ENCODE data around the gene GPR183.

Gene GPR183

GRCh38 chr13:99339230-99339721, 32.1 kb upstream of the GPR183 start:
- DNase-seq = no peak

GRCh38 chr13:99335603-99336002, 28.4 kb upstream of the GPR183 start:
- DNase-seq = no peak

GRCh38 chr13:99335087-99335486, 27.9 kb upstream of the GPR183 start:
- DNase-seq = no peak

DNA sequence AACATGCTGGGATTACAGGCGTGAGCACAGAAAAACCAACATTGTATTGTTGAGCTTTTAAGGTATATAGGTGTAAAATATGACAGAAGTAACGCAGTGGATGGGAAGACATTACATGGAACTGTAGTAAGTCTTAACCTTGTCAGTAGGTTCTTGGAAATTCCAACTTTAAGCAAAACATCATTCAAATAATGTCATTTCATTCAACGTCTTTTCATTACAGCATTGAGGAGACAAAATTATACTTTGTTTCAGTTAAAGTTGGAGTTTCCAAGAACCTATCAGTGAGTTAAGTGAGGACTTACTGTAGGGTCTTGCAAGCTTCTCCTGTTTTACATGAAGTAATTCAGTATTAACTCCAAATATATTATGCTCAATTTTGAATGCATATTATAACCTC, 27.0 kb upstream of the GPR183 start:
- DNase-seq = no peak

GRCh38 chr13:99332456-99332855, 25.3 kb upstream of the GPR183 start:
- DNase-seq = no peak

DNA sequence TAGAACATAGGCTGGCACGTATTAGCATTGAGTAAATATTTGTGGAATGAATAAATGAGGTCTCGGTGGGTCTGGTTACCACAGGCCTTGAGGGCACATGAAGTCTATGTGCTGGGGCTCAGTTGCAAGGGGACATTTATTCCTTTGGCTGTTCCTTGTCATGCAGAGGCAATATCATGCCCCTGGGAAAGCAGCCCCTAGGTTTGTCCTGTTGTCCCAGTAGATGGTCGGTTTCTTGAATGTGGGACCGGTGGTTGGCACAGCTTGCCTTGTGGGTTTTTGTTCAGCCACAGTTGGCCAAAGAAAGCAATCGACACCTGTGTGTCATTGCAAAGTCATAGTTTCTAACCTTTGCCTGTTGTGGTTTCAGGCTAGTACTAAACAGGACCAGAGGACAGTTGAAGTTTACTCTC, 24.7 kb upstream of the GPR183 start:
- no peak for DNase-seq

- no peak for DNase-seq
These were observed 23.7 kb upstream of the GPR183 start for GRCh38 chr13:99330942-99331341.

- DNase-seq = no peak
These were observed 22.3 kb upstream of the GPR183 start for GRCh38 chr13:99329477-99329876.

- DNase-seq = no peak
These were observed 20.6 kb upstream of the GPR183 start for GRCh38 chr13:99327761-99328160.

GRCh38 chr13:99327126-99327525, 19.9 kb upstream of the GPR183 start:
- no peak for DNase-seq

DNA sequence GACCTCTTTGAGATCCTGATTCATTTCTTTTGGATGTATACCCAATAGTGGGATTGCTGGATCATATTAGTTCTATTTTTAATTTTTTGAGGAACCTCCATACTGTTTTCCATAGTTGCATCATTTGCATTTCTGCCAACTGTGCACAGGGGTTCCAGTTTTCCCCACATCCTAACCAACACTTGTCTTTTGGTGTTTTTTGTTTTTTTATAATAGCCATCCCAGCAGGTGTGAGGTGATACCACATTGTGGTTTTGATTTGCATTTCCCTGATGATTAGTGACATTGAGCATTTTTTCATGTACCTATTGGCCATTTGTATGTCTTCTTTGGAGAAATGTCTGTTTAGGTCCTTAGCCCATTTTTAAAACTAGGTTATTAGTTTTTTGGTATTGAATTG, 18.8 kb upstream of the GPR183 start:
- DNase-seq = no peak

GRCh38 chr13:99323488-99323887, 16.3 kb upstream of the GPR183 start:
- DNase-seq = no peak

- DNase-seq = peak; percentile 29
These were observed 15.3 kb upstream of the GPR183 start for GRCh38 chr13:99322297-99323103.

GRCh38 chr13:99321709-99322108, 14.5 kb upstream of the GPR183 start:
- DNase-seq = no peak

- DNase-seq = peak; percentile 28
These were observed 13.7 kb upstream of the GPR183 start for GRCh38 chr13:99320693-99321481.

- DNase-seq = no peak
These were observed 9.6 kb upstream of the GPR183 start for GRCh38 chr13:99316657-99317256.

DNA sequence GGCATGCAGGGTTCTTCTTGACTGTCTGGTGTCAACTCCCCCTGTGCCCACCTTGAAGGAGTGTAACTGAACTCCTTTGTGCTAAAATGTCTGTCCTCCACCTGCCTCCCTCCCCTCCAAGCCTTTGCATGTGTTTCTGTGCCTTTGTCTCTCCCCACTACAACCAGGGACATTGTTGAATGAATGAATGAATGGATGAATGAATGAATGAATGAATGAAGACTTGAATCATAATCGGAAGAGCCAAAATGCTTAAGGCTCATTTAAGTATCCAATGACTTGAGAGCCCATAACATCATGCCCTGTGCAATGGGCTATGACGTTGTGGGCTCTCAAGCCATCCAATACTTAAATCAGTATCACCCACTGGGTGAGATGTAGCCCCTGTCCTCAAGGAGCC, 9.0 kb upstream of the GPR183 start:
- no peak for DNase-seq

DNA sequence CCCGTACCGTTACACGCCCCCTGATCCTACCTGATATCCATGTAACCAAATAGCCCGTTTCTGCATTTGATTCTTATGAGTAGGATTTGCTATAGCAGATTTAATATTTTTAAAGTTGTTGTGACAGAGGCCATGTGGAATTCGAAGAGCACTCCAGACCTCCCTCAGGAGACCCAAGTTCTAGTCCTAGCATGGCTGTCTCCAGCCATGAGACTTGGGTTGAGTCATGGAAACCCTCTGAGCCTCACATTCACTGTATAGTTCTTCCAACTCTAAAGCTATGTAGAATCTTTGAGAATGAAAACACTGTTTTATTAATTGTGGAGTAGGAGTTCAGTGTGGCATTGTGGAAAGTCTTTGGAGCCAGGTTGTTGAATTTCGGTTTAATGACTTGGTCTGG, 8.0 kb upstream of the GPR183 start:
- DNase-seq = no peak

GRCh38 chr13:99314640-99315176, 7.5 kb upstream of the GPR183 start:
- peak; percentile 35 for DNase-seq

- DNase-seq = no peak
These were observed 6.7 kb upstream of the GPR183 start for GRCh38 chr13:99313941-99314340.

DNA sequence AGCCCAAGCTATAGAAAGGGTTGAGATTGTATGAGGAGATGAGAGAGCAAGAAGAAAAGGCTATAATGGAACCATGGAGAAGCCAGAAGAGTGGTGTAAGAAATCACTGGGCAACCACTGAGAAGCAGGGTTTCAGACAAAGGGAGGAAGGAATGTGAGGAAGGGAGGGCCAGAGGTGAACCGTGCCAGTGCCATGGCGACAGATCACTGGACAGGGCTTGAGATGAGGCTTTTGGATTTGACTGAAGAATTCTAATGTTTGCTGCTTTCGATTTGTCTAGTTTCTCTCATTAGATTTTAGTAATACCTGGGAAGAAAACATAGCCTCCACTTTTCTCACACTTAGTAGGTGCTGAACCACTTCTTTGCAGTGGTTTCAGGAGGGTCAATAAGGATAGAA, 6.3 kb upstream of the GPR183 start:
- no peak for DNase-seq

DNA sequence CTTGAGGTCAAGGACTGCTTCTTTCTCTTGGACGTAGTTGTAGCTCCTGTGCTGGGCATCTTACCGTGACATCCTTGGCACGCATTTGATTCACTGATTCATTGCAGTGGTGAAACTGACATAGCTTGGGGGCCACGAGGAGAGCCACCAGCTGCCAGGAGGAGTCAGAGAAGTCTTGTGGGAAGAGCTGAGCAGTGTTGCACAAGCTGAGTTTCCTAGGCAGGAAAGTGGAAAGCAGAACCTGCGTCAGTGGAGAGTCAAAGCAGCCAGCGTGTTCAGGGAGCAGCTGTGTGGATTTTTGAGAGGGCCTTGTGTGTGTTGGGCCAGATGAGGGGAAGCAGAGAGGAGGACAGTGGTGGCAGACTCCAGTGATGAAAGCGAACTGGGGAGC, 5.3 kb upstream of the GPR183 start:
- no peak for DNase-seq

- DNase-seq = no peak
These were observed 4.7 kb upstream of the GPR183 start for GRCh38 chr13:99311748-99312492.

Measured in activated CD4-positive, alpha-beta T cell treated with anti-CD3 and anti-CD28 coated beads, Interleukin-2, amount 50 U/mL, for 1 hour (primary cell).